Measurements from ENCODE around the gene FCAMR. TPM values are rescaled to one million over a fixed set of nuclear protein-coding genes. Genes with fewer than 3 reads are reported as not detected.

FCAMR gene
- total RNA-seq, 2 experiments from 2014 or later, result not detected

DNA sequence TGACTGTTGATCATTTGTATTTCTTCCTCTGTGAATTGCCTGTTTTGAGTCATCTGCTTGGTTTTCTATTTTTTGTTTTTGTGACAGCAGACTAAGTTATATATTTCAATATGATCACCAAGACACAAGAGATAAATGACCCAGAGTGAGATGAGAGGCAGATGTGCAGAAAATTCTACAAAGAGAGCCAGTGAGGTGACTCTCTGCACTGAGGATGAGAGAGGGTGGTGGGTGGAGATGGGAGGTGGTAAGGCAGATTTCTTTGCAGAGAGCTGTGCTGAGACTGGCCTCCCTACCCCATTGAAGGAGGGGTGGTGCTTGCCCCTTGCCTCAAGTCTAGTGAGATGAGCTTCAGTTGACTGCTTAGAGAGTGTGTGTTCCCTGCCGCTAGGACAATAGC is 17.6 kb upstream of the FCAMR start:
- no peak overlapping the region for H3K4me3 Mint-ChIP-seq
- ChIA-PET CTCF (interaction anchor here (0.6 to 0.7 kb wide), 2 partner anchors 52 to 261 kb away, joined by 4 read pairs; no protein-coding TSS in a partner anchor), POLR2A (no interaction called here)
- H3K36me3 Mint-ChIP-seq (ENCODE audit: low read depth), result no peaks in the 10 kb centered on the region
- H3K27me3 Mint-ChIP-seq, result peaks cover 14% of the 10 kb centered on the region
- intact Hi-C loops (cut with DNase I, micrococcal nuclease), result loop anchor here in 1 of 2 experiments (10.0 kb wide), 1 partner anchor 353 kb away; the partner anchor contains the start of gene DYRK3
- peak; percentile 30 for ATAC-seq
- H3K27ac Mint-ChIP-seq, result no peak overlapping the region
- DNase-seq, result no peak
- no peaks in the 10 kb centered on the region for H3K9me3 Mint-ChIP-seq (ENCODE audit: low read depth)
- no peaks in the 10 kb centered on the region for H3K4me1 Mint-ChIP-seq

DNA sequence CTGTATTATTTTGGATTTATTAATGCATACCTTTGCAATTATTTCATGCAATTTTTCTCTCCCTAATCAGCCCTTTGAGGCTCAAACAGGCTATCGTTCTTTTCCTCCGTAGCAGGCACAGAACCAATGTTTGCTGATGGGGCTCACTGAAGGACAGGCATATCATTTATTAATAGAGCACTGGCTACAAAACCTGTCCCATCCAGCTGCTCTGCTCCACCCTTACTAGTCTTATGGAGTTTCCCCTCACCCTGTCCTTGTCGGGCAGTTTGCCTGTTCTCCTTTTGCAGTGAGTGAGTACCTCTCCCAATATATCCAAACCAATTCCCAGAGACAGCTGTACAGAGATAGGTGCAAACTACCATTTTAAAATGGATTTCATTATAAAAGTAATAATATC is 16.6 kb upstream of the FCAMR start:
- H3K4me1 Mint-ChIP-seq, result no peaks in the 10 kb centered on the region
- H3K4me3 Mint-ChIP-seq, result no peak overlapping the region
- H3K36me3 Mint-ChIP-seq (ENCODE audit: low read depth), result no peaks in the 10 kb centered on the region
- ChIA-PET CTCF (interaction anchor here (0.9 to 1.3 kb wide), 2 partner anchors 14 to 270 kb away, joined by 3 to 4 read pairs; no protein-coding TSS in a partner anchor), POLR2A (no interaction called here)
- no peak overlapping the region for H3K27ac Mint-ChIP-seq
- intact Hi-C loops (cut with DNase I, micrococcal nuclease), result loop anchor here in 1 of 2 experiments (10.0 kb wide), 1 partner anchor 352 kb away; the partner anchor contains the start of gene DYRK3
- ATAC-seq (no peak), DNase-seq (no peak)
- no peaks in the 10 kb centered on the region for H3K9me3 Mint-ChIP-seq (ENCODE audit: low read depth)
- peaks cover 12% of the 10 kb centered on the region for H3K27me3 Mint-ChIP-seq

DNA sequence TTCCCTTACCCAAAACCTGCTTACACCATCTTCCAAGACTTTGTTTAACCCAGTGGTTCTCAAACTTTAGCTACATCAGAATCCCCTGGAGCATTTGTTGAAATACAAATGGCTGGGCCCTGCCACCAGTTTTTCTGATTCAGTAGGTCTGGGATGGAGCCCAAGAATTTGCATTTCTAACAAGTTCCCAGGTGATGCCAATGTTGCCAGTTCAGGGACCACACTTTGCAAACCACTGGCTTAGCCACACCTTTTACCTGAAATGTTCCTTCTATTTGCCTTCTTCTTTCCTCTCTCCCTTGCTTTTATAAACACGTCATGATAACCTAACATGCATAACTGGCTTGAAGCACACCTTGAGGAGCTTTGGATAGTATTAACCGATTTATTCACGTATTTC is 16.1 kb upstream of the FCAMR start:
- Mint-ChIP-seq H3K27ac (no peak overlapping the region), H3K4me3 (no peak overlapping the region), H3K27me3 (peaks cover 8% of the 10 kb centered on the region), H3K36me3 (ENCODE audit: low read depth) (no peaks in the 10 kb centered on the region), H3K4me1 (no peaks in the 10 kb centered on the region), H3K9me3 (ENCODE audit: low read depth) (no peaks in the 10 kb centered on the region)
- CTCF ChIA-PET, result interaction anchor here (0.6 to 1.3 kb wide), 7 partner anchors 14 to 270 kb away, joined by 3 to 6 read pairs (median 4); no protein-coding TSS in a partner anchor
- DNase-seq (no peak), ATAC-seq (no peak)
- intact Hi-C loops (cut with DNase I, micrococcal nuclease), result loop anchor here in 1 of 2 experiments (10.0 kb wide), 1 partner anchor 352 kb away; the partner anchor contains the start of gene DYRK3
- POLR2A ChIA-PET, result no interaction called here

DNA sequence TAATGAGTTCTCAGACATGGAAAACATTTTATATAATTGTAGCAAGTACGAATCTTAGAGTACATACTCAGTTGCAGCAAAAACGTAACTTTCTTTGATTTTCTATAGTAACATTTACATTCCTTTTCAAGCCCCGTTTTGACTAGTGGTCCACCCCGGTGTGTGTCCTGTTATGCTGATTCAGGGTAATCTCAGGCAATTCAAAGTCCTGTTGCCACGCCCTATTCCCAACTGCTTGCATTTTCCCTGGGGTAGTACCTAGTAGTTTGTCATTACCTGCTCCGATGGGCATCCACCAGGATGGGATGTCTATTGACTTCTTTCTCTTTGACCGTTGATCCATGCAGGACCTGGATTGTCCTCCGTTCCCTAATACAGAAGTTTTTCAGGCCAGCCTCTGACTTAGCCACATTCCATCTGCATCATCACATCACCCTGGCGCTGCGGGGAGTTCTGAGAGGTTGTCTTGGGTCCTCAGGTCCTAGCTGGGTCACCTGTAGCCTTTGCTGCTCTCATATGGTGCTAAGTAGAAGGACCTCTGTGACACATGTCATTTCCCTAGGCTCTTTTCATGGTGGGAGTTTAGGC is 15.0 kb upstream of the FCAMR start:
- intact Hi-C loops (cut with DNase I, micrococcal nuclease), result loop anchor here in 1 of 2 experiments (10.0 kb wide), 1 partner anchor 350 kb away; the partner anchor contains the start of gene DYRK3
- DNase-seq (no peak), ATAC-seq (no peak)
- ChIA-PET CTCF (interaction anchor here (0.9 to 1.3 kb wide), 5 partner anchors 13 to 251 kb away, joined by 3 to 5 read pairs (median 4); partner anchors contain the start of gene FCMR), POLR2A (no interaction called here)
- Mint-ChIP-seq H3K9me3 (ENCODE audit: low read depth) (no peaks in the 10 kb centered on the region), H3K27ac (no peak overlapping the region), H3K4me3 (no peak overlapping the region), H3K27me3 (peaks cover 6% of the 10 kb centered on the region), H3K4me1 (no peaks in the 10 kb centered on the region), H3K36me3 (ENCODE audit: low read depth) (no peaks in the 10 kb centered on the region)

DNA sequence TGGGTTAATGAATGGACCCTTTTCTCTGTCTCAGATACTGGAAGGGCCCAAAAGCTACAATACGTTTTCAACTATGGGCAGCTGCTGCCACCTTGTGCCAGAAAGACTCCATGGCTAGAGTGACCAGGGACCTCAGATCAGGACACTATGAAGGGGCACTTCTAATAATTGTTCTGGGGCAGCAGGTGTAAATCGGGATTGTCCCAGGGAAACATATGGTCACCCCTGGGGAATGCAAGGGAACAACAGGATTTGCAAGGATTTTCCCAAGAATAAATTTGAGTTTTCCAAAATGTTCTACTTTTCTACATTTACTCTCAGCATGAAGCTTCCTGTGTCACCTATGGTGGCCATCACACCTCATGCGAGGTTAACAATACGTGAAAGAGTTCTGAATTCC is 12.0 kb upstream of the FCAMR start:
- H3K4me1 Mint-ChIP-seq, result peaks cover 3% of the 10 kb centered on the region
- intact Hi-C loops (cut with DNase I, micrococcal nuclease), result loop anchor here (1.0 to 10.0 kb wide), 11 partner anchors 47 to 375 kb away; partner anchors contain the start of genes DYRK3 (in 1 of the 2) and IL20 (in 1 of the 2)
- ChIA-PET POLR2A (no interaction called here), CTCF (interaction anchor here (0.6 to 5.9 kb wide), 62 partner anchors 8 to 1391 kb away, joined by 3 to 64 read pairs (median 4); partner anchors contain the start of genes C1orf116, DYRK3, FCAMR and FCMR)
- peak; percentile 81 for ATAC-seq
- H3K36me3 Mint-ChIP-seq (ENCODE audit: low read depth), result no peaks in the 10 kb centered on the region
- H3K27ac Mint-ChIP-seq, result no peak overlapping the region
- peak; percentile 74 for DNase-seq
- H3K9me3 Mint-ChIP-seq (ENCODE audit: low read depth), result no peaks in the 10 kb centered on the region
- peaks cover 2% of the 10 kb centered on the region for H3K27me3 Mint-ChIP-seq
- H3K4me3 Mint-ChIP-seq, result no peak overlapping the region

DNA sequence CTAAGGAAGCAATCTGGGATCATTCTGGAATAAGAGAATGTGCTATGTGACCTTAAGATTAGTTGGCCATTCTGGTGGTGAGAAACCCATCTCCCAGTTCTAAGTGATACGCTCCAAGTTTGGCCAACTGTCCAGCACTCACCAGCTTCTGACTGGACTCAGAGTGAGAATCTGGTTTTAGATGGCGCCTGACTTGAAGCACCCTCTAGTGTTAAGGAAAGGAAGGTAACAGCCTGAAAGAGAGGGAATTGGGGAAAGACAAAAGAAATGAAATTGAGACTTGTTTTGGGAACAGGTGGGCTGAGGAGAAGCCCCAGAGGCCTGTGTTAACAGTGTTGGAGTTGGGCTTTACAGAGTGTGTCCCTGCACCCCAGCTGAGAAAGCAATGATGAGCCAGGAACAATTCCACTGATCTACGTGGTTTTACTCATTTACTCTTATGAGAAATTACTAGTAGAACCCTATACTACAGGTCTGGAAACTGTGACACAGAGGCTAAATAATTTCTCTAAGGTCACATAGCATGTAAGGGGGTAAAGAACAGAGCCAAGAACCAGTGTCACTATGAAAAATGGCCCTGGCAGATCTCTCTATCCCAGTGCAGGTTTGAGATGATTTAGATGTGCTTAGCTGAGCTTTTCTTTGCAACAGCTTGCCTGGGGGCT is 9.3 kb upstream of the FCAMR start:
- DNase-seq, result no peak
- Mint-ChIP-seq H3K27me3 (no peaks in the 10 kb centered on the region), H3K9me3 (ENCODE audit: low read depth) (no peaks in the 10 kb centered on the region), H3K27ac (no peak overlapping the region), H3K4me1 (peaks cover 3% of the 10 kb centered on the region), H3K4me3 (no peak overlapping the region), H3K36me3 (ENCODE audit: low read depth) (no peaks in the 10 kb centered on the region)
- intact Hi-C loops (cut with DNase I, micrococcal nuclease), result loop anchor here in 1 of 2 experiments (5.0 to 10.0 kb wide), 3 partner anchors 172 to 345 kb away; partner anchors contain the start of gene DYRK3
- ChIA-PET POLR2A (no interaction called here), CTCF (interaction anchor here (1.0 to 5.9 kb wide), 7 partner anchors 9 to 341 kb away, joined by 3 to 64 read pairs (median 6); partner anchors contain the start of gene FCAMR)
- ATAC-seq, result peak; percentile 57

DNA sequence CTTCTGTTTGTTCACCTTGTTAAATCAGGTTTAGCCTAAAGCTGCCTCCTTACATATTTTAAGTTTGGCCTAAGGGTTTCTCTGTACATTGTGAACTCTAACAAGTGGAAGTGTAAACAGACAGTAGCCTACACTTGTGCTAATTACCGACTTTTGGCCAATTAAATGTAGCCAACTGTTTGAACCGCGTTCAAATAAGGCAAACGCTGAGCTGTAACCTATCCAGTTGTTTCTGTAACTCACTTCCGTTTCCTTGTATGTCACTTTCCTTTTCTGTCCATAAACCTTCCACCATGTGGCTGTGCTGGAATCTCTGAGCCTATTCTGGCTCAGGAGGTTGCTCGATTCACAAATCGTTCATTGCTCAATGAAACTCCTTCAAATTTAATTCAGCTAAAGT is 8.0 kb upstream of the FCAMR start:
- Mint-ChIP-seq H3K4me3 (no peak overlapping the region), H3K9me3 (ENCODE audit: low read depth) (no peaks in the 10 kb centered on the region), H3K27me3 (no peaks in the 10 kb centered on the region), H3K4me1 (peaks cover 3% of the 10 kb centered on the region), H3K27ac (no peak overlapping the region), H3K36me3 (ENCODE audit: low read depth) (no peaks in the 10 kb centered on the region)
- CTCF ChIA-PET, result interaction anchor here (0.6 kb wide), 1 partner anchor 42 kb away, joined by 3 read pairs; no protein-coding TSS in a partner anchor
- DNase-seq, result no peak
- POLR2A ChIA-PET, result no interaction called here
- intact Hi-C loops (cut with DNase I, micrococcal nuclease), result no loop called here
- no peak for ATAC-seq

DNA sequence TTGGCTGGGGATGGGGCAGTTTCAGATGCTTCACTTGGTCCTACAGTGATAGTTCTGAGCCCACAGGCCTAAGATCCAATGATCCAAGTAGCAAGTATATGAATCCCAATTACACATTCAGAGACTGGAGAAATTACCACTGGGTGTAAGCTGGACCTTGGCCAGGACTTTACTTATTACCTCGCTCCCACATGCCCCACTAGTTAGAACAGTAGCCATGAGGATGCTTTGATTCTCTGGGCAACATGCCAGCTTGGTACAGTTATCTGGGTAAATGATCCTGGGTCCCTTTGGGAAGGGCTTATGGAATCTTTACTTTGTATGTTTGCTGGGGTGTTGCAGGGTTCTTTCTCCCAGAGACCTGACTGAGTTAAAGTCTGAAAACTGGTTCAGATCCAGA is 5.0 kb upstream of the FCAMR start:
- DNase-seq (no peak), ATAC-seq (no peak)
- Mint-ChIP-seq H3K4me3 (no peak overlapping the region), H3K27me3 (no peaks in the 10 kb centered on the region), H3K36me3 (ENCODE audit: low read depth) (no peaks in the 10 kb centered on the region), H3K4me1 (peaks cover 3% of the 10 kb centered on the region), H3K9me3 (ENCODE audit: low read depth) (no peaks in the 10 kb centered on the region), H3K27ac (no peak overlapping the region)
- intact Hi-C loops (cut with DNase I, micrococcal nuclease), result no loop called here
- ChIA-PET POLR2A (no interaction called here), CTCF (interaction anchor here (0.7 to 0.8 kb wide), 2 partner anchors 14 to 361 kb away, joined by 3 read pairs; no protein-coding TSS in a partner anchor)

DNA sequence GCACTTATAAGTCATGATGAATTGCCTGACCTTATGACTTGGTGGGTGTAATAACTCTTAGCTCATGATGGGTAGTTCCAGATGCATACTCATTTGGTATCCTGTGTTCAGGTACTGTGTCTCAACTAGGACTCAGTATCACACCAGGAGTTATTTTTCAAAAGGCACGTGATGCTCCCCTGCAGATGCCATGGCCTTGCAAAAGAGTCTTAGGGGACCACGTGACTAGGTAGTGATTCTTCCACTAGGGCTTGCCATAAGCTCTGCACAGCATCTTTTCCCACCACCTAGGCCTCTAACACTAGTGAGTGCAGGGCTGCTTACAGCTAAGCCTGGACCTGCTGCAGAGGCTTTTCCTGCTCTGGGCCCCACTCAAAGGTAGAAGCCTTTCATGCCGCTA is 3.9 kb upstream of the FCAMR start:
- H3K4me1 Mint-ChIP-seq, result no peaks in the 10 kb centered on the region
- no peaks in the 10 kb centered on the region for H3K9me3 Mint-ChIP-seq (ENCODE audit: low read depth)
- ChIA-PET POLR2A (no interaction called here), CTCF (interaction anchor here (0.9 to 8.0 kb wide), 4 partner anchors 8 to 248 kb away, joined by 3 to 64 read pairs (median 6); no protein-coding TSS in a partner anchor)
- no peak overlapping the region for H3K27ac Mint-ChIP-seq
- intact Hi-C loops (cut with DNase I, micrococcal nuclease), result no loop called here
- ATAC-seq, result no peak
- DNase-seq, result no peak
- no peaks in the 10 kb centered on the region for H3K36me3 Mint-ChIP-seq (ENCODE audit: low read depth)
- no peak overlapping the region for H3K4me3 Mint-ChIP-seq
- H3K27me3 Mint-ChIP-seq, result no peaks in the 10 kb centered on the region

DNA sequence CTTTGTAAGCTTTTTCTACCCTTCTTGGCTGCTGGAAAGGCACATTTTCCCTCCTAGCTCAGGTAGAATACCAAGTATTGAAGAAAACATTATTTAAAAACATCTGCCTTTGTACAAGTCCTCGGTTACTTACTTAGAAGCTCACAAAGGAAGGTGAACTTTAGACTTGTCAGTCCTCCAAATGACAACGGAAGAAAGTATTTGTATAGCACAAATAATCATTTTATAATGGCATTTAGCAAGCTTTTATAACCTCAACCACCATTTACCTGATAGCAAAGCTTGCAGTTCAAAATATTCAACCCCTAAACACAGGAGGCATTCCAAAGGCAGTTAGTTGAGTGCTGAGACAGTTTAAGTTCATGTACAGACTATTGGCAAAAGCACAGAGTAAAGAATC is 2.5 kb upstream of the FCAMR start:
- ChIA-PET POLR2A (no interaction called here), CTCF (interaction anchor here (0.7 to 8.0 kb wide), 14 partner anchors 9 to 314 kb away, joined by 3 to 64 read pairs (median 4); no protein-coding TSS in a partner anchor)
- H3K36me3 Mint-ChIP-seq (ENCODE audit: low read depth), result no peaks in the 10 kb centered on the region
- H3K4me3 Mint-ChIP-seq, result no peak overlapping the region
- no peak overlapping the region for H3K27ac Mint-ChIP-seq
- intact Hi-C loops (cut with DNase I, micrococcal nuclease), result no loop called here
- no peaks in the 10 kb centered on the region for H3K9me3 Mint-ChIP-seq (ENCODE audit: low read depth)
- H3K27me3 Mint-ChIP-seq, result no peaks in the 10 kb centered on the region
- ATAC-seq, result no peak
- peaks cover 8% of the 10 kb centered on the region for H3K4me1 Mint-ChIP-seq
- DNase-seq, result no peak

DNA sequence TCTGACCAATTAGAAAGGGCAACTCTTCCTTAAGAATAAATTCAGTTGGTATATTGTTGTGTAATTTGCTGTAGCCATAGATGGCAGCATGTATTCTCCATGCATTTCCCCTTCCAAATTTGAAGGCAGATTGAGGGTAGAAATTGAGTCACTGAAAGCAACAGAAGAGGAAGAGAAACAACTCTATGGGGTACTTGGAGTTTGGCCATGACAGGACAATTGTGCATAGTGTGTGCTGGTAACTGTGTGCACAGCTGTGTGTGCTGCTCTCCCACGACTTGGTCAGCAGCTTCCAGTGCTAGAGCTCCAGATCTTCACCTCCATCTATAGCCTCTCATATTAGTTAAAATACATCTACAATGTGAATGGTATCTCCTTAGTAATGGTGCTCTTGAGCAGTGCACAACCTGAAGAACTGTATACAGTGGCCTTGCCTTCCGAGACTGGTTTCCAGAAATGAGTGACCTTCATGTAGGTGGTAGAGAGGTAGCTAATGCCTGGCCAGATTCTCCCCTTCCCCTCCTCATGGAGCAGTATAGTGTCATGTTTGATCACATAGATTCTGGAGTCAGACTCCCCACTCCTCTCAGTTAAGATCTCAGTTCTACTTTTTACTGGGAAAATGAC is 882 bp upstream of the FCAMR start:
- ATAC-seq, result no peak
- Mint-ChIP-seq H3K27me3 (no peaks in the 10 kb centered on the region), H3K9me3 (ENCODE audit: low read depth) (no peaks in the 10 kb centered on the region), H3K4me3 (no peak overlapping the region), H3K36me3 (ENCODE audit: low read depth) (no peaks in the 10 kb centered on the region), H3K27ac (no peak overlapping the region), H3K4me1 (peaks cover 21% of the 10 kb centered on the region)
- intact Hi-C loops (cut with DNase I, micrococcal nuclease), result no loop called here
- no peak for DNase-seq
- CTCF ChIA-PET, result interaction anchor here (0.8 to 8.0 kb wide), 3 partner anchors 11 to 35 kb away, joined by 3 to 64 read pairs (median 17); no protein-coding TSS in a partner anchor
- POLR2A ChIA-PET, result no interaction called here

Data from activated CD4-positive, alpha-beta T cell treated with anti-CD3 and anti-CD28 coated beads for 36 hours (primary cell).